ENCODE results near the gene SMIM13. TPM values are rescaled to one million over a fixed set of nuclear protein-coding genes. Genes with fewer than 3 reads are reported as not detected.
"Not testable (repeated sequence)": the region's sequence is repeated elsewhere in the genome, so short reads cannot be mapped to it uniquely, and the experiment has no call there.

Gene SMIM13
- total RNA-seq, 4 donors from 2014 or later, result 6.3 to 11.1 (median 9.6) TPM

- Histone ChIP-seq H3K27me3 (no peaks in the 10 kb centered on the region), H3K9me3 (no peaks in the 10 kb centered on the region), H3K27ac (no peak overlapping the region), H3K36me3 (no peaks in the 10 kb centered on the region), H3K4me3 (no peak overlapping the region), H3K4me1 (no peaks in the 10 kb centered on the region)
- TF ChIP-seq EP300 (IDR thresholded peaks at IDR 0.05), result no peak
- TF ChIP-seq CTCF (IDR thresholded peaks at IDR 0.05), result no peak
- TF ChIP-seq POLR2A (IDR thresholded peaks at IDR 0.05), result no peak
- DNase-seq (ENCODE audit: low spot score in 2 of 2), result no peak
- 76 to 81% methylated on average over 4 of the region's 4 CpGs for WGBS, 2 donors
Measured at GRCh38 chr6:11083491-11083890, 10.1 kb upstream of the SMIM13 start.

GRCh38 chr6:11083956-11084355, 9.7 kb upstream of the SMIM13 start:
- 84 to 91% methylated on average over 5 of the region's 5 CpGs for WGBS, 2 donors
- Histone ChIP-seq H3K9me3 (no peaks in the 10 kb centered on the region), H3K4me3 (no peak overlapping the region), H3K27me3 (no peaks in the 10 kb centered on the region), H3K4me1 (no peaks in the 10 kb centered on the region), H3K27ac (no peak overlapping the region), H3K36me3 (no peaks in the 10 kb centered on the region)
- no peak for DNase-seq (ENCODE audit: low spot score in 2 of 2)
- no peak for TF ChIP-seq EP300 (IDR thresholded peaks at IDR 0.05)
- no peak for TF ChIP-seq POLR2A (IDR thresholded peaks at IDR 0.05)
- no peak for TF ChIP-seq CTCF (IDR thresholded peaks at IDR 0.05)

GRCh38 chr6:11085758-11086435, 7.7 kb upstream of the SMIM13 start:
- Histone ChIP-seq H3K4me3 (no peak overlapping the region), H3K9me3 (no peaks in the 10 kb centered on the region), H3K4me1 (no peaks in the 10 kb centered on the region), H3K27ac (no peak overlapping the region), H3K27me3 (no peaks in the 10 kb centered on the region), H3K36me3 (no peaks in the 10 kb centered on the region)
- TF ChIP-seq EP300 (IDR thresholded peaks at IDR 0.05) (no peak), POLR2A (IDR thresholded peaks at IDR 0.05) (no peak), CTCF (IDR thresholded peaks at IDR 0.05) (no peak)
- WGBS, 2 donors, result 39 to 50% methylated on average over 3 of the region's 3 CpGs
- DNase-seq (ENCODE audit: low spot score in 2 of 2), result no peak

GRCh38 chr6:11087141-11087812, 6.4 kb upstream of the SMIM13 start:
- H3K27ac ChIP-seq; DNase-seq (ENCODE audit: low spot score in 2 of 2); H3K4me1 ChIP-seq; H3K36me3 ChIP-seq; H3K4me3 ChIP-seq; H3K9me3 ChIP-seq; H3K27me3 ChIP-seq: not testable (repeated sequence)
- 95 to 96% methylated on average over 24 to 39 of the region's 47 CpGs for WGBS, 2 donors

- TF ChIP-seq CTCF (IDR thresholded peaks at IDR 0.05) (no peak), POLR2A (IDR thresholded peaks at IDR 0.05) (no peak), EP300 (IDR thresholded peaks at IDR 0.05) (no peak)
- Histone ChIP-seq H3K4me3 (no peak overlapping the region), H3K9me3 (no peaks in the 10 kb centered on the region), H3K36me3 (no peaks in the 10 kb centered on the region), H3K27me3 (no peaks in the 10 kb centered on the region), H3K27ac (no peak overlapping the region), H3K4me1 (peaks cover 0 to 8% (median 3%) of the 10 kb centered on the region in 4 donors)
- no peak for DNase-seq (ENCODE audit: low spot score in 2 of 2)
- 92 to 93% methylated on average over 1 of the region's 1 CpG for WGBS, 2 donors
Measured at GRCh38 chr6:11089695-11090094, 3.9 kb upstream of the SMIM13 start.

- not testable (repeated sequence) for H3K9me3 ChIP-seq; H3K27ac ChIP-seq; H3K27me3 ChIP-seq; DNase-seq (ENCODE audit: low spot score in 2 of 2); H3K36me3 ChIP-seq; H3K4me3 ChIP-seq
- H3K4me1 ChIP-seq, result peaks cover 0 to 22% (median 10%) of the 10 kb centered on the region in 4 donors
- 91% methylated on average over 5 of the region's 5 CpGs for WGBS, 2 donors
Measured at GRCh38 chr6:11091141-11091540, 2.5 kb upstream of the SMIM13 start.
